Esophagus muscularis mucosa (tissue), 4 donors: ENCODE results near the gene SNAPC4.

Source experiments
- EP300 ChIP-seq: sonication (generic); formaldehyde crosslinking; IDR thresholded peaks from one replicate; pipeline ENCODE4 v1.6.1; 2017; ENCODE audit warnings: antibody characterized with exemption
- POLR2A ChIP-seq: fragments of 450-650 bp; IDR thresholded peaks from one replicate; pipeline ENCODE4 v1.6.1; 2017; ENCODE audit warnings: antibody characterized with exemption, moderate library complexity, mild to moderate bottlenecking, low read depth
- POLR2AphosphoS5 ChIP-seq, 2 donors: sonication (generic); formaldehyde crosslinking; IDR thresholded peaks; one replicate each; pipeline ENCODE4 v1.6.1; 2017; ENCODE audit warnings: antibody characterized with exemption in 2 of 2
- TF ChIP-seq, protein P1 (sequence below), 3 experiments: fragments of 200-600 bp in 2 of 3; fragments of 450-650 bp in 1 of 3; sonication (generic) in 2 of 3; IDR thresholded peaks; one replicate each; pipeline ENCODE4 v1.5.1; 2017 to 2019; ENCODE audit warnings: antibody characterized with exemption in 3 of 3, mild to moderate bottlenecking in 2 of 3, moderate library complexity in 1 of 3

DNA sequence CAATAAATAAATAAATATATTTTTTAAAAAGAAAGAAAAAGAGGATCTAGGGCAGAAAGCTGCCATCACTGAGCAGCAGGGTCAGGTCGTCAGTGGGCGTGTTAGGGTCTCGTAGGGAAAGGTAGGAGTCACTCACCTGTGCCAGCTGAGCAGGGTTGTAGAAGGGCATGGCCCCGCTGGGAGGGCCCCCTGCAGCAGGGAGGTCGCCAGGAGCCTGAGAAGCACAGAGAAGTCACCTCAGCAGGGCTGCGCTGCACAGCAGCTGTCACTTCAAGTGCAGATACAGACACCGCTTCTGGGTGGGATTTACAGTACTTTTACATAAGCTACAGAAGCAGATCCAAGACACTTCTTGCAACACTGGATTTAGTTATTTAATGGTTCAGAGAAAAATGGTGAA, 43.7 kb upstream of the SNAPC4 start:
- TF ChIP-seq, protein P1, sequence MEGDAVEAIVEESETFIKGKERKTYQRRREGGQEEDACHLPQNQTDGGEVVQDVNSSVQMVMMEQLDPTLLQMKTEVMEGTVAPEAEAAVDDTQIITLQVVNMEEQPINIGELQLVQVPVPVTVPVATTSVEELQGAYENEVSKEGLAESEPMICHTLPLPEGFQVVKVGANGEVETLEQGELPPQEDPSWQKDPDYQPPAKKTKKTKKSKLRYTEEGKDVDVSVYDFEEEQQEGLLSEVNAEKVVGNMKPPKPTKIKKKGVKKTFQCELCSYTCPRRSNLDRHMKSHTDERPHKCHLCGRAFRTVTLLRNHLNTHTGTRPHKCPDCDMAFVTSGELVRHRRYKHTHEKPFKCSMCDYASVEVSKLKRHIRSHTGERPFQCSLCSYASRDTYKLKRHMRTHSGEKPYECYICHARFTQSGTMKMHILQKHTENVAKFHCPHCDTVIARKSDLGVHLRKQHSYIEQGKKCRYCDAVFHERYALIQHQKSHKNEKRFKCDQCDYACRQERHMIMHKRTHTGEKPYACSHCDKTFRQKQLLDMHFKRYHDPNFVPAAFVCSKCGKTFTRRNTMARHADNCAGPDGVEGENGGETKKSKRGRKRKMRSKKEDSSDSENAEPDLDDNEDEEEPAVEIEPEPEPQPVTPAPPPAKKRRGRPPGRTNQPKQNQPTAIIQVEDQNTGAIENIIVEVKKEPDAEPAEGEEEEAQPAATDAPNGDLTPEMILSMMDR (IDR thresholded peaks at IDR 0.05) = no peak
- TF ChIP-seq POLR2A (no peak), POLR2AphosphoS5 (IDR thresholded peaks at IDR 0.05) (no peak), EP300 (no peak)
